Measurements from ENCODE around the gene TRPM5.
"Not testable (repeated sequence)": the region's sequence is repeated elsewhere in the genome, so short reads cannot be mapped to it uniquely, and the experiment has no call there.

Gene TRPM5

GRCh38 chr11:2443881-2444820 is at the start of gene TRPM5:
Gene TRPM5 (minus strand): TSS chr11:2444514. CDS start chr11:2423036, 21,478 bp downstream.
- DNase-seq (ENCODE audit: low read depth in 1 of 2, low spot score in 1 of 2), result peak; percentile 60 to 62

GRCh38 chr11:2489083-2489482 is 44.8 kb upstream of the TRPM5 start:
- no peak for DNase-seq (ENCODE audit: low read depth in 1 of 2, low spot score in 1 of 2)

GRCh38 chr11:2488004-2488403 is 43.7 kb upstream of the TRPM5 start:
- DNase-seq (ENCODE audit: low read depth in 1 of 2, low spot score in 1 of 2), result no peak

GRCh38 chr11:2484576-2485125 is 40.3 kb upstream of the TRPM5 start:
- no peak for DNase-seq (ENCODE audit: low read depth in 1 of 2, low spot score in 1 of 2)

- no peak for DNase-seq (ENCODE audit: low read depth in 1 of 2, low spot score in 1 of 2)
Measured at GRCh38 chr11:2483426-2483825, 39.1 kb upstream of the TRPM5 start.

- DNase-seq (ENCODE audit: low read depth in 1 of 2, low spot score in 1 of 2), result no peak
Measured at GRCh38 chr11:2482745-2483144, 38.4 kb upstream of the TRPM5 start.

GRCh38 chr11:2482204-2482603 is 37.9 kb upstream of the TRPM5 start:
- DNase-seq (ENCODE audit: low read depth in 1 of 2, low spot score in 1 of 2), result no peak

- no peak for DNase-seq (ENCODE audit: low read depth in 1 of 2, low spot score in 1 of 2)
Measured at GRCh38 chr11:2481253-2481652, 36.9 kb upstream of the TRPM5 start.

GRCh38 chr11:2480874-2481220 is 36.5 kb upstream of the TRPM5 start:
- DNase-seq (ENCODE audit: low read depth in 1 of 2, low spot score in 1 of 2), result no peak

- not testable (repeated sequence) for DNase-seq (ENCODE audit: low read depth in 1 of 2, low spot score in 1 of 2)
Measured at GRCh38 chr11:2480067-2480873, 36.0 kb upstream of the TRPM5 start.

GRCh38 chr11:2477936-2478335 is 33.6 kb upstream of the TRPM5 start:
- no peak for DNase-seq (ENCODE audit: low read depth in 1 of 2, low spot score in 1 of 2)

GRCh38 chr11:2477254-2477653 is 32.9 kb upstream of the TRPM5 start:
- DNase-seq (ENCODE audit: low read depth in 1 of 2, low spot score in 1 of 2), result no peak

- DNase-seq (ENCODE audit: low read depth in 1 of 2, low spot score in 1 of 2), result no peak
Measured at GRCh38 chr11:2475136-2475918, 31.0 kb upstream of the TRPM5 start.

GRCh38 chr11:2474059-2474901 is 30.0 kb upstream of the TRPM5 start:
- no peak for DNase-seq (ENCODE audit: low read depth in 1 of 2, low spot score in 1 of 2)

GRCh38 chr11:2473361-2474058 is 29.2 kb upstream of the TRPM5 start:
- no peak for DNase-seq (ENCODE audit: low read depth in 1 of 2, low spot score in 1 of 2)

- DNase-seq (ENCODE audit: low read depth in 1 of 2, low spot score in 1 of 2), result no peak
Measured at GRCh38 chr11:2472428-2473186, 28.3 kb upstream of the TRPM5 start.

- no peak for DNase-seq (ENCODE audit: low read depth in 1 of 2, low spot score in 1 of 2)
Measured at GRCh38 chr11:2471804-2472096, 27.4 kb upstream of the TRPM5 start.

GRCh38 chr11:2471048-2471803 is 26.9 kb upstream of the TRPM5 start:
- DNase-seq (ENCODE audit: low read depth in 1 of 2, low spot score in 1 of 2), result no peak
